CD14-positive monocyte (primary cell): ENCODE results near the gene PALM. TPM values are rescaled to one million over a fixed set of nuclear protein-coding genes. Genes with fewer than 3 reads are reported as not detected.
A peak's percentile ranks its signal among the peaks of the same experiment; 100 is the strongest.

ENCODE experiments used
- DNase-seq, 3 donors: peaks; one replicate each; pipeline ENCODE4 v3.0.0-alpha.2; 2011 to 2022
- H2AFZ ChIP-seq: 2 replicates; pipeline ENCODE4 v1.6.0; 2012; ENCODE audit warnings: mild to moderate bottlenecking, low read depth, low read length, inconsistent platforms; ENCODE audit not compliant: insufficient read depth, poor library complexity, severe bottlenecking
- H3K27ac ChIP-seq, 2 donors: 1 replicate in 1 of 2; 2 replicates in 1 of 2; pipeline ENCODE4 v1.5.1; 2012 to 2013; ENCODE audit warnings: low read length in 2 of 2, control low read depth in 1 of 2, inconsistent platforms in 1 of 2, low read depth in 1 of 2, mild to moderate bottlenecking in 1 of 2
- H3K27me3 ChIP-seq, 2 donors: one replicate each; pipeline versions ENCODE4 v1.6.0 to v1.6.1; 2011 to 2013; ENCODE audit warnings: low read length in 2 of 2; ENCODE audit not compliant: control insufficient read depth in 2 of 2, insufficient read depth in 2 of 2
- H3K36me3 ChIP-seq, 2 donors: replicated peaks in 1 of 2; 1 replicate in 1 of 2; 2 replicates in 1 of 2; pipeline versions ENCODE4 v1.5.1 to v1.6.1; 2012 to 2013; ENCODE audit warnings: low read length in 2 of 2, control low read depth in 1 of 2, inconsistent platforms in 1 of 2, mild to moderate bottlenecking in 1 of 2; ENCODE audit not compliant: insufficient read depth in 2 of 2, control insufficient read depth in 1 of 2
- H3K4me1 ChIP-seq, 2 donors: 1 replicate in 1 of 2; 2 replicates in 1 of 2; pipeline versions ENCODE4 v1.5.1 to v1.6.1; 2012 to 2013; ENCODE audit warnings: low read length in 2 of 2, control low read depth in 1 of 2, inconsistent platforms in 1 of 2, mild to moderate bottlenecking in 1 of 2, moderate library complexity in 1 of 2; ENCODE audit not compliant: insufficient read depth in 2 of 2, control insufficient read depth in 1 of 2
- H3K4me2 ChIP-seq: replicated peaks from 2 replicates; pipeline ENCODE3; 2012; ENCODE audit warnings: low read length, moderate library complexity, mild to moderate bottlenecking; ENCODE audit not compliant: poor library complexity, severe bottlenecking; ENCODE audit errors: extremely low read depth
- H3K4me3 ChIP-seq, 3 experiments: fragments of 200-600 bp in 1 of 3; sonication (generic) in 1 of 3; replicated peaks in 1 of 3; 1 replicate in 2 of 3; 2 replicates in 1 of 3; pipeline ENCODE4 v1.5.1; 2011 to 2013; ENCODE audit warnings: low read length in 3 of 3, mild to moderate bottlenecking in 3 of 3, control low read depth in 2 of 3, low read depth in 2 of 3, inconsistent platforms in 1 of 3, moderate library complexity in 1 of 3
- H3K79me2 ChIP-seq: 2 replicates; pipeline ENCODE4 v1.6.0; 2012; ENCODE audit warnings: mild to moderate bottlenecking, control low read depth, inconsistent platforms, low read length, moderate library complexity; ENCODE audit not compliant: insufficient read depth
- H3K9ac ChIP-seq: 2 replicates; pipeline ENCODE4 v1.6.0; 2017; ENCODE audit warnings: low read length, mild to moderate bottlenecking; ENCODE audit not compliant: insufficient read depth, poor library complexity, severe bottlenecking
- H3K9me3 ChIP-seq, 2 donors: replicated peaks in 1 of 2; 1 replicate in 1 of 2; 2 replicates in 1 of 2; pipeline versions ENCODE4 v1.5.1 to v1.6.1; 2012 to 2013; ENCODE audit warnings: low read length in 2 of 2, control low read depth in 1 of 2; ENCODE audit not compliant: control insufficient read depth in 1 of 2, insufficient read depth in 1 of 2
- H4K20me1 ChIP-seq: 2 replicates; pipeline ENCODE4 v1.6.0; 2012; ENCODE audit warnings: mild to moderate bottlenecking, low read length, control low read depth, moderate library complexity; ENCODE audit not compliant: insufficient read depth
- H3K27ac Mint-ChIP-seq, 7 donors: one replicate each; pipeline ENCODE4 v1.8.0; 2020; ENCODE audit warnings: mild to moderate bottlenecking in 7 of 7, mixed read lengths in 7 of 7, moderate library complexity in 6 of 7, inconsistent platforms in 2 of 7
- H3K27me3 Mint-ChIP-seq, 3 donors: one replicate each; pipeline ENCODE4 v1.8.0; 2021 to 2022; ENCODE audit warnings: low read depth in 3 of 3, mild to moderate bottlenecking in 3 of 3, mixed read lengths in 3 of 3, moderate library complexity in 3 of 3, inconsistent platforms in 1 of 3
- H3K36me3 Mint-ChIP-seq, 2 donors: one replicate each; pipeline ENCODE4 v1.8.0; 2020; ENCODE audit warnings: mixed read lengths in 2 of 2, inconsistent platforms in 1 of 2, mild to moderate bottlenecking in 1 of 2
- H3K4me1 Mint-ChIP-seq: one replicate; pipeline ENCODE4 v1.8.0; 2020; ENCODE audit warnings: mild to moderate bottlenecking, mixed read lengths
- H3K4me3 Mint-ChIP-seq, 2 donors: one replicate each; pipeline ENCODE4 v1.8.0; 2020; ENCODE audit warnings: mild to moderate bottlenecking in 2 of 2, mixed read lengths in 2 of 2, moderate library complexity in 1 of 2
- H3K9me3 Mint-ChIP-seq, 7 donors: one replicate each; pipeline ENCODE4 v1.8.0; 2020 to 2022; ENCODE audit warnings: mixed read lengths in 7 of 7, mild to moderate bottlenecking in 6 of 7, moderate library complexity in 6 of 7, inconsistent platforms in 2 of 7
- WGBS: methylation state at CpG from one replicate; pipeline ENCODE4 v1.1.5; 2013; ENCODE audit warnings: missing lambda C conversion rate; ENCODE audit not compliant: insufficient coverage; 5-methylcytosine and 5-hydroxymethylcytosine counted together
- intact Hi-C, 2 donors: fragments of 100-400 bp; cut with micrococcal nuclease; formaldehyde crosslinking; loops; one replicate each; pipeline versions ENCODE4 v1.15.0 to v1.15.1; 2023
- polyA plus RNA-seq, 3 donors: library from polyadenylated mRNA; depleted of rRNA in 1 of 3; unstranded in 2 of 3; stranded (reverse) in 1 of 3; fragments of 300-500 nt in 2 of 3; fragments of >200 nt in 1 of 3; fragmentation: Illumina TruSeq in 2 of 3; gene quantifications; 1 replicate in 2 of 3; 2 replicates in 1 of 3; pipeline ENCODE4 v1.2.3, GENCODE V29; 2012 to 2021
- TF ChIP-seq, protein P1 (sequence below): fragments of 200-600 bp; IDR thresholded peaks from one replicate; pipeline ENCODE4 v1.8.0; 2022; ENCODE audit warnings: antibody characterized with exemption, mild to moderate bottlenecking

The PALM gene
- polyA plus RNA-seq, 3 donors, result 0.23 TPM; not detected in 2

DNA sequence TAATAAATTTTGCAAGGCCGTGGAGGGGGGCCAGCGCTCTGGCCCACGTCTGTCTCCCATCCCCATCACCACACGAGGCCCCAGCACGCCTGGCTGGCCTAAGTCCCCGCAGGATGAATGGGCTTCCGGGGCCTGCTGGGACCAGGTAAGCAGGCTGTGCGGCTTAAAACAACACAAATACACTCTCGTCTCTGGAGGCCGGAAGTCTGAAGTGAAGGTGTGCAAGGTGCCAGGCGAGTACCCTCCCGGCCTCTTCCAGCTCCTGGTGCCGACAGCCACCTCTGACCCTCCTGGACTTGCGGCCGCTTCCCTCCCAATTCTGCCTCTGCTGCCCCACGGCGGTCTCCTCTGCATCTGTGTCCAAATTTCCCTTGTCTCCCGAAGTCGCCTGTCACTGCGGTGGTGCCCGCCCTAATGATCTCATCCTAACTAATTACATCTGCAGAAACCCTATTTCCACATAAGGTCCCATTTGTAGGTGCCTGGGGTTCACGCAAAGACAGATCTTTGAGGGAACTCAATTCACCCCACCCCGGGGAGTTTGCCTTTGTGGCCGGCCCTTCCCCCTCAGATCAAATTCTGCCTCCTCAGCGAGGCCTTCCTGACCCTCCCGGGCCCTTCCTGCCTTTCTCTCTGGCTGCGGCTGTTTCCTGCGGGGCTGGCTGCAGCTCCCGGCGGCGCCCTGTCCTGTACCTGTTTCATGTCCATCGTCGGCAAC lies 80.4 kb downstream of the PALM start:
- H3K27ac ChIP-seq, result peak overlapping the region in 1 of 2 donors; percentile 60
- H3K9ac ChIP-seq, result peak overlapping the region; percentile 43
- peak overlapping the region; percentile 51 to 76 for H3K4me3 Mint-ChIP-seq
- H2AFZ ChIP-seq, result peak overlapping the region; percentile 75
- H3K36me3 ChIP-seq, result no peaks in the 10 kb centered on the region
- peak overlapping the region in 4 of 7 donors; percentile 79 to 85 (median 82) for H3K27ac Mint-ChIP-seq
- peak; percentile 36 to 79 (median 51) for DNase-seq
- H3K27me3 Mint-ChIP-seq, result peaks cover 6 to 8% (median 8%) of the 10 kb centered on the region in 3 donors
- TF ChIP-seq, protein P1, sequence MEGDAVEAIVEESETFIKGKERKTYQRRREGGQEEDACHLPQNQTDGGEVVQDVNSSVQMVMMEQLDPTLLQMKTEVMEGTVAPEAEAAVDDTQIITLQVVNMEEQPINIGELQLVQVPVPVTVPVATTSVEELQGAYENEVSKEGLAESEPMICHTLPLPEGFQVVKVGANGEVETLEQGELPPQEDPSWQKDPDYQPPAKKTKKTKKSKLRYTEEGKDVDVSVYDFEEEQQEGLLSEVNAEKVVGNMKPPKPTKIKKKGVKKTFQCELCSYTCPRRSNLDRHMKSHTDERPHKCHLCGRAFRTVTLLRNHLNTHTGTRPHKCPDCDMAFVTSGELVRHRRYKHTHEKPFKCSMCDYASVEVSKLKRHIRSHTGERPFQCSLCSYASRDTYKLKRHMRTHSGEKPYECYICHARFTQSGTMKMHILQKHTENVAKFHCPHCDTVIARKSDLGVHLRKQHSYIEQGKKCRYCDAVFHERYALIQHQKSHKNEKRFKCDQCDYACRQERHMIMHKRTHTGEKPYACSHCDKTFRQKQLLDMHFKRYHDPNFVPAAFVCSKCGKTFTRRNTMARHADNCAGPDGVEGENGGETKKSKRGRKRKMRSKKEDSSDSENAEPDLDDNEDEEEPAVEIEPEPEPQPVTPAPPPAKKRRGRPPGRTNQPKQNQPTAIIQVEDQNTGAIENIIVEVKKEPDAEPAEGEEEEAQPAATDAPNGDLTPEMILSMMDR, result peak; percentile 18
- H3K4me3 ChIP-seq, result peak overlapping the region in 1 of 3 experiments; percentile 37
- H3K4me2 ChIP-seq, result peak overlapping the region; percentile 41
- H3K27me3 ChIP-seq, result no peaks in the 10 kb centered on the region
- intact Hi-C loops, result no loop called here
- H3K4me1 Mint-ChIP-seq, result peaks cover 12% of the 10 kb centered on the region
- no peaks in the 10 kb centered on the region for H4K20me1 ChIP-seq
- peaks cover 0 to 3% (median 0%) of the 10 kb centered on the region in 7 donors for H3K9me3 Mint-ChIP-seq
- H3K4me1 ChIP-seq, result peaks cover 14 to 15% of the 10 kb centered on the region in 2 donors
- no peaks in the 10 kb centered on the region for H3K79me2 ChIP-seq
- WGBS, result 42% methylated on average over 30 of the region's 33 CpGs
- no peaks in the 10 kb centered on the region for H3K9me3 ChIP-seq
- peaks cover 0 to 2% of the 10 kb centered on the region in 2 donors for H3K36me3 Mint-ChIP-seq

DNA sequence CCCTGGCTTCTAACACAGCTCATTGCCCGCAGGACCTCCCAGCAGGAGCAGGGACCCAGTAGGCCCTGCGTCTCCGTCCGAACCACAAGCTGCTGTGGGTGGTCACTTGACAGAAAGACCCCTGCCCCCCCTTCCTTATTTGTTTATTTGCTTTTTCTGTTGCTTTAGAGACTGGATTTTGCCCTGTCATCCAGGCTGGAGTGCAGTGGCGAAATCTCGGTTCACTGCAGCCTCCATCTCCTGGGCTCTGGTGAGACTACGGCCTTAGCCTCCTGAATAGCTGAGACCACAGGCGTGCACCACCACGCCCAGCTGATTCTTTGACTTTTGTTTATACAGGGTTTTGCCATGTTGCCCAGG lies 80.9 kb downstream of the PALM start:
- Mint-ChIP-seq H3K27me3 (peaks cover 4 to 8% (median 6%) of the 10 kb centered on the region in 3 donors), H3K4me3 (peak overlapping the region; percentile 51 to 76), H3K4me1 (peaks cover 12% of the 10 kb centered on the region), H3K36me3 (peaks cover 0 to 2% of the 10 kb centered on the region in 2 donors), H3K27ac (peak overlapping the region in 5 of 7 donors; percentile 40 to 85 (median 80)), H3K9me3 (peaks cover 0 to 2% (median 0%) of the 10 kb centered on the region in 7 donors)
- no peaks in the 10 kb centered on the region for H4K20me1 ChIP-seq
- H3K4me2 ChIP-seq, result peak overlapping the region; percentile 41
- H3K27me3 ChIP-seq, result no peaks in the 10 kb centered on the region
- peak overlapping the region in 1 of 2 donors; percentile 60 for H3K27ac ChIP-seq
- H2AFZ ChIP-seq, result peak overlapping the region; percentile 75
- intact Hi-C loops, result no loop called here
- H3K4me1 ChIP-seq, result peaks cover 14 to 15% of the 10 kb centered on the region in 2 donors
- DNase-seq, result peak in 2 of 3 donors; percentile 14 to 44
- H3K9ac ChIP-seq, result peak overlapping the region; percentile 43
- H3K9me3 ChIP-seq, result no peaks in the 10 kb centered on the region
- H3K79me2 ChIP-seq, result no peaks in the 10 kb centered on the region
- H3K36me3 ChIP-seq, result no peaks in the 10 kb centered on the region
- TF ChIP-seq, protein P1, result no peak
- peak overlapping the region in 1 of 3 experiments; percentile 37 for H3K4me3 ChIP-seq
- 100% methylated on average over 1 of the region's 9 CpGs for WGBS
